DMS153 treated with DMSO at 0.1 percent for 48 hours (cell line): ENCODE results near the gene TMEM184B.

Experiments
- DNase-seq: peaks from one replicate; lab custom pipeline; 2025; ENCODE audit not compliant: unreplicated experiment; lab: John Stamatoyannopoulos, UW

TMEM184B gene

DNA sequence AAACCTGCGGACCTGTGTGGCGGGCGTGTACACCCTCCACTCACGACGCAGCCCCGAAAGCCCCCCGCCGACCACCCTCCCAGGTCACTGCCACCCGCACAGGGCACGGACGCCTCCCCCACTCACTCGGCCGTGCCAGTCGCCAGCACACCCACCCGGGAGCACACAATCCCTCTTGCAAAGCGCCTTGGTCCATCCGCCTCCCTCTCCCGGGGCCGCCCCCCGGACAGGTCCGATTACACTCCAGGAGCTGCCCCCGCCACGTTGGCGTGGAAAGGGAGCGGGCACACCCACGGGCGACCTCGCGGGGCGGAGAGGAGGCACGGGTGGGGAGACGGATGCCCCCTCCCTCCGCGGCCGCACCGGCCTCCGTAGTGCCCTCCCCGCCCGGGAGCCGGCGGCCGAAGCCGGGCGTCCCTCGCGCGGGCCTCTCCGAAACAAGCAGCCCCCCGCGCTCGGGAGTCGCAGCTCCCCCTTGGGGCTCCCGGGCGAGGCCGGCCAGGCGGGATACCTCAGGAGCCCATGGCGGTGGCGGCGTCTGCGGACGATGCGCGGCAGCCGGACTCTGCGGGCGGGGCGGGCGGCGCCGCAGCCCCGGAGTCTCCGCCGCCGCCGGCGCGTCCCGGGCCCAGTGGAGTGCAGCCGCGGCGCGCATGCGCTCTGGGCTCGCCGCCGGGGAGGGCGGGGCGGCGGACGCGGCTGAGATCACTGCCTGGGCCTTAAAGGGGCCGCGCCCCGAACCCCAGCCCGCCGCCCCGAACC lies at the start of gene TMEM184B:
TMEM184B (minus strand) TSS at position 638 of the 762 bp plus-strand sequence. CDS start 25,049 bp downstream, outside the sequence.
- DNase-seq = peak; percentile 34

GRCh38 chr22:38320605-38321402 lies 48.0 kb upstream of the TMEM184B start:
- DNase-seq = no peak

- no peak for DNase-seq
Observed at GRCh38 chr22:38318792-38319773, 46.3 kb upstream of the TMEM184B start.

- peak; percentile 42 for DNase-seq
Observed at GRCh38 chr22:38317995-38318715, 45.3 kb upstream of the TMEM184B start.

GRCh38 chr22:38317122-38317994 lies 44.5 kb upstream of the TMEM184B start, which contains the start of gene CSNK1E:
Gene CSNK1E, minus strand, starts transcription at chr22:38317433. Its CDS starts 3,276 bp downstream, at chr22:38314157.
- DNase-seq = peak; percentile 12

- DNase-seq = peak; percentile 14
Observed at GRCh38 chr22:38316364-38317121, 43.7 kb upstream of the TMEM184B start.

- no peak for DNase-seq
Observed at GRCh38 chr22:38315823-38316363, 43.1 kb upstream of the TMEM184B start.

DNA sequence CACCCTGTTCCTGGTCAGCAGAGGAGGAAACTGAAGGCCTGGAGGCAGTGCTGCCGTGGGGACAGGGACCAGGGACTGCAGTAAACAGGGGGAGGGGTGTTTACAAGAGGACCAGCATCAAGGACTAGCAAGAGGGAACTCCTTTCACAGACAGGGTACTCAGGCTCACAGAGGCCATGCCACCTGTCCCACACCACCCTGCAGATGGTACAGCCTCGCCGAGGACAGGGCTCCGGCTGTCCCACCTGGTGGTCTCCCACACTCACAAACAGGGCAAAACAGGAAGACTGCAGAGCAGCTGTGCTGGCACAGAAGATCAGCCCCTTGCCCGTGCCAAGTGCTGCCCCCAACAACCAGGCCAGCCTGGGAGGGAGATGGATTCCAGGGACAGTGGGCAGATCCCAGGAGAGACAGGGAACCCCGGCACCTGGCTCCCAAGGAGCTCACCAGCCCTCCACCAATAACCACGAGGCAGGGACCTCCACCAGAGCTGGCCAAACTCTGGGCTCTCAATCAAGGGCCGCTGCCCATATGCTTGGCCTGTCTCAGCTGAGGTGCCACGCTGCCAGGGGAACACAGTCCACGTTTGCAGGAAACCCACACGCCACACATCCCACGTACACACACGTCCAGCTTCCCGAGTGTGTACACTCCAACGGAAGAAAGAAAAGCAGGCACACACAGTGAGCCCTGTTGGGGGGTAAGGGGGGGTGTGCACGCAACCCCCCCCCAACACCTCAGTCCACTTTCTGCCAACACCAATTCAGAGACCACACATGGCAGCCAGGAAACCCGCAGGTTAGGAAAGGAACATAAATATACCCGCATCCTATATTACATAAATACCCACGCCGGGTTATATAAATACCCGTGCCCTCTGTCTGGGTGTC lies 42.4 kb upstream of the TMEM184B start:
- no peak for DNase-seq

DNA sequence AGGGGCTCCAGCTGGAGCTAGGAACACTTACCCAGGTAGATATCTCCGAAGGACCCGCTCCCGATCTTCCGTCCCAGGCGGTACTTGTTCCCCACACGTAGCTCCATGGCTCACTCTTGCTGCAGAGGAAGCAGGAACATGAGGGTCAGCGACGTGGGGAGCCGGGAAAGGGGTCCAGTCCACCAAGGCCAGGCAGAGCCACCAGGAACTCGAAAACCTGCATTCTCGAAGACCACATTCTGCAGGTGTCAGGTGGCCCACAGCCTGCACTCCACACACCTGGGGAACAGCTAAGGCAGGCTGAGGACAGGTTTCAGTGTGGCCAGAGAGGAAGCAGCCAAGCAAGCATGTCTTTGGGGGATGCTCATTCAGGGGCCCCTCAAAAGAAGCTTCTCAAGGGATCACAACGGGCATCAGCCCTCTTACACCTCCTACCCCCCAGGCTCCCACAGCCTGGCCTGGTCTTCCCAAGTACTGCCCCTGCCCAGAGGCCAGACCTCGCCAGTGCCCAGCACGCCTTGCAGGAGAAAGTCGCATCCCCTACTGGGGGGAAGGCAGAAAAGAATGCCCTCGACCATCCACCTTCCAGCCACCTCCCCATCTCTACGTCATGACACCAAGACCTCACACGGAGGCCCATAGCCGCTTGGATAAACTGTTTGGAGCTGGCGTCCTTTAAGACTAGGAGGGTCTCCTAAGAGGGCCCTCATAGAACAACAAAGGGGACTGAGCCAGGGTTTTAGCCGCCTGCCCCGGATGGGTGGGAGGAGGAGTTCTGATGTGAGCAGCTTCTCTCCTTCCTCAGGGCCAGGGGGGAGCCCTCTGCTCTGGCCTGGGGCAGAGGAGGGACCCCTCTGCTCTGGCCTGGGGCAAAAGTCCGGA lies 41.5 kb upstream of the TMEM184B start:
- no peak for DNase-seq

GRCh38 chr22:38313384-38313955 lies 40.7 kb upstream of the TMEM184B start:
- DNase-seq = no peak

DNA sequence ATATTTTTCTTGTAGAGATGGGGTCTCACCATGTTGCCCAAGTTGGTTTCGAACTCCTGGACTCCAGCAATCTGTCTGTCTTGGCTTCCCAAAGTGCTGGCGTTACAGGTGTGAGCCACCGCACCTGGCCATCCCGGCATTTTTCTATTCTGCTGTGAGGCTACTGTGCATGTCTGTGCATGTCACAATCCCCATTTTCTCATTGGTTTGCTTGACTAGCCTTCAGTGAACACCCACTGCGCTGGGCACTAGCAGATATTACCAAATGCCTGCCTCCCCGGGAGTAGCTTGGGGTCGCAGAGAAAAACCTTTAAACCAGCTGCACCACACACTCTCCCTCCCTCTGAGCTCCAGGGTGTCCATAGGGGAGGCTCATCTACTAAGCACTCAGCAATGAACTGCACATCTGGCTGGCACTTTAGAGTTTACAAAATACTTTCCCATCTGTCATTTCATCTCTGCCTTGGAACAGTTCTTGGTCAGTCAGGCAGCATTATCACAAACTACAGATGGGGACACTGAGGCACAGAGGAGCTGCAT lies 39.5 kb upstream of the TMEM184B start:
- DNase-seq = no peak

DNA sequence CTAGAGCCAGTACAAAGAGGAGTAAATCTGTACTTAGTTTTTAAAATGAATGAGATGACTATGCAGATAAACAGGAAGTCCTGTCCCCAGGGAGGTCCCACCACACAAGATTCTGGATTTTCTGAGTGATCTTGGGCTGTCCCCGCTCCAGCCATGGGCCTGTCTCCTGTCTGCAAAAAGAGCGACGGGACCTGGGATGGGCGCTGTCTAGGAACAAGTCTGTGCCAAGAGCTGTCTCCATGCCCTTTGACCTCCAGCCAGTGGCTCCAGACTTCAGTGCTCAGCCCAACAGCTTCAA lies 38.5 kb upstream of the TMEM184B start:
- no peak for DNase-seq

GRCh38 chr22:38310518-38311322 lies 37.9 kb upstream of the TMEM184B start:
- no peak for DNase-seq

- no peak for DNase-seq
Observed at GRCh38 chr22:38309614-38310517, 37.1 kb upstream of the TMEM184B start.
